ENCODE data around the gene PIERCE2.

- TF ChIP-seq TAF1 (IDR thresholded peaks at IDR 0.05; ENCODE audit: low read depth, low read length) (no peak), POLR2A (IDR thresholded peaks at IDR 0.05; ENCODE audit: low read depth, low read length) (no peak), POLR2AphosphoS5 (IDR thresholded peaks at IDR 0.05; ENCODE audit: low read depth, low read length) (no peak), SPI1 (IDR thresholded peaks at IDR 0.05; ENCODE audit: low read depth, low read length) (no peak), PAX5 (IDR thresholded peaks at IDR 0.05; ENCODE audit: insufficient read depth, low read length, severe bottlenecking) (no peak), POU2F2 (IDR thresholded peaks at IDR 0.05; ENCODE audit: low read depth, low read length) (no peak)
Observed at GRCh38 chr15:55381595-55381994, 26.7 kb upstream of the PIERCE2 start.

All from GM12891 (cell line).